BLaER1 treated with 17β-estradiol and CSF1 and Interleukin-3, amounts not matched to agents 10 nM and 100 nM (cell line): ENCODE data around the gene TMEM109.

ENCODE experiments used
- H3K27ac ChIP-seq, 11 experiments: shearing (Covaris generic); formaldehyde crosslinking; 2 replicates each; pipeline ENCODE4 v1.8.1; 2022
- H3K27me3 ChIP-seq, 11 experiments: shearing (Covaris generic); formaldehyde crosslinking; 2 replicates each; pipeline ENCODE4 v1.8.1; 2022
- H3K36me3 ChIP-seq, 11 experiments: shearing (Covaris generic); formaldehyde crosslinking; 2 replicates each; pipeline ENCODE4 v1.8.1; 2022
- H3K4me1 ChIP-seq, 10 experiments: shearing (Covaris generic); formaldehyde crosslinking; 2 replicates each; pipeline ENCODE4 v1.8.1; 2022
- H3K4me2 ChIP-seq, 11 experiments: shearing (Covaris generic); formaldehyde crosslinking; 2 replicates each; pipeline ENCODE4 v1.8.1; 2022
- H3K4me3 ChIP-seq, 10 experiments: shearing (Covaris generic); formaldehyde crosslinking; 2 replicates each; pipeline ENCODE4 v1.8.1; 2022
- H3K9ac ChIP-seq, 11 experiments: shearing (Covaris generic); formaldehyde crosslinking; 2 replicates each; pipeline ENCODE4 v1.8.1; 2022
- H3K9me3 ChIP-seq, 11 experiments: shearing (Covaris generic); formaldehyde crosslinking; replicated peaks in 1 of 11; 2 replicates each; pipeline ENCODE4 v1.8.1; 2022
- H4K20me1 ChIP-seq, 11 experiments: shearing (Covaris generic); formaldehyde crosslinking; 2 replicates each; pipeline ENCODE4 v1.8.1; 2022
- Cebpa-rat ChIP-seq, 11 experiments: shearing (Covaris generic); IDR thresholded peaks; 2 replicates each; pipeline ENCODE4 v1.8.1; 2022

The TMEM109 gene

GRCh38 chr11:60942219-60942618 lies 28.3 kb downstream of the TMEM109 start:
- H3K27me3 ChIP-seq: no peaks in the 10 kb centered on the region
- no peak overlapping the region for H3K4me3 ChIP-seq
- peaks cover 8 to 100% (median 41%) of the 10 kb centered on the region in 11 experiments; a peak in 21 of 22 replicates for H3K36me3 ChIP-seq
- H3K4me2 ChIP-seq: peak overlapping the region in 3 of 11 experiments; percentile 10 to 19 (median 15); a peak in 2 of 22 replicates
- no peak overlapping the region for H3K9ac ChIP-seq
- no peak overlapping the region for H3K27ac ChIP-seq
- no peaks in the 10 kb centered on the region for H3K9me3 ChIP-seq
- TF ChIP-seq Cebpa-rat (IDR thresholded peaks at IDR 0.05): no peak
- peaks cover 0 to 100% (median 0%) of the 10 kb centered on the region in 11 experiments; a peak in 10 of 22 replicates for H4K20me1 ChIP-seq
- H3K4me1 ChIP-seq: peaks cover 0 to 53% (median 9%) of the 10 kb centered on the region in 10 experiments; a peak in 15 of 20 replicates

GRCh38 chr11:60942970-60943565 lies 29.1 kb downstream of the TMEM109 start:
- Histone ChIP-seq H3K4me1 (peaks cover 0 to 61% (median 9%) of the 10 kb centered on the region in 10 experiments; a peak in 15 of 20 replicates), H3K27ac (no peak overlapping the region), H3K4me3 (no peak overlapping the region), H3K9me3 (no peaks in the 10 kb centered on the region), H3K36me3 (peaks cover 8 to 100% (median 41%) of the 10 kb centered on the region in 11 experiments; a peak in 21 of 22 replicates), H3K4me2 (peak overlapping the region in 3 of 11 experiments; percentile 5 to 95 (median 68); a peak in 2 of 22 replicates), H4K20me1 (peaks cover 0 to 100% (median 0%) of the 10 kb centered on the region in 11 experiments; a peak in 10 of 22 replicates), H3K9ac (no peak overlapping the region), H3K27me3 (no peaks in the 10 kb centered on the region)
- no peak for TF ChIP-seq Cebpa-rat (IDR thresholded peaks at IDR 0.05)

- Histone ChIP-seq H3K9ac (no peak overlapping the region), H4K20me1 (peaks cover 0 to 100% (median 0%) of the 10 kb centered on the region in 11 experiments; a peak in 10 of 22 replicates), H3K4me2 (peak overlapping the region in 2 of 11 experiments; percentile 68 to 95; a peak in 4 of 22 replicates), H3K4me1 (peaks cover 3 to 77% (median 17%) of the 10 kb centered on the region in 10 experiments), H3K36me3 (peaks cover 8 to 94% (median 35%) of the 10 kb centered on the region in 11 experiments; a peak in 21 of 22 replicates), H3K27ac (no peak overlapping the region), H3K4me3 (no peak overlapping the region), H3K27me3 (no peaks in the 10 kb centered on the region), H3K9me3 (no peaks in the 10 kb centered on the region)
- TF ChIP-seq Cebpa-rat (IDR thresholded peaks at IDR 0.05): no peak
Measured at GRCh38 chr11:60944490-60945294, 30.7 kb downstream of the TMEM109 start.

- Histone ChIP-seq H3K9me3 (no peaks in the 10 kb centered on the region), H4K20me1 (peaks cover 0 to 100% (median 0%) of the 10 kb centered on the region in 11 experiments; a peak in 10 of 22 replicates), H3K4me1 (peaks cover 9 to 80% (median 23%) of the 10 kb centered on the region in 10 experiments), H3K4me2 (peak overlapping the region in 2 of 11 experiments; percentile 68 to 95; a peak in 4 of 22 replicates), H3K36me3 (peaks cover 8 to 93% (median 33%) of the 10 kb centered on the region in 11 experiments; a peak in 21 of 22 replicates), H3K9ac (no peak overlapping the region), H3K27me3 (no peaks in the 10 kb centered on the region), H3K4me3 (no peak overlapping the region), H3K27ac (no peak overlapping the region)
- TF ChIP-seq Cebpa-rat (IDR thresholded peaks at IDR 0.05): no peak
Measured at GRCh38 chr11:60945295-60945667, 31.3 kb downstream of the TMEM109 start.

- Histone ChIP-seq H3K9me3 (no peaks in the 10 kb centered on the region), H4K20me1 (peaks cover 0 to 95% (median 0%) of the 10 kb centered on the region in 11 experiments; a peak in 10 of 22 replicates), H3K4me1 (peaks cover 24 to 78% (median 35%) of the 10 kb centered on the region in 10 experiments), H3K36me3 (peaks cover under 1 to 78% (median 23%) of the 10 kb centered on the region in 11 experiments; a peak in 18 of 22 replicates), H3K27me3 (no peaks in the 10 kb centered on the region), H3K27ac (no peak overlapping the region), H3K9ac (peak overlapping the region in 1 of 11 experiments; percentile 17; a peak in 1 of 22 replicates), H3K4me3 (no peak overlapping the region), H3K4me2 (peak overlapping the region in 3 of 11 experiments; percentile 26 to 95 (median 68); a peak in 6 of 22 replicates)
- TF ChIP-seq Cebpa-rat (IDR thresholded peaks at IDR 0.05): no peak
Measured at GRCh38 chr11:60946601-60947264, 32.8 kb downstream of the TMEM109 start.

- Histone ChIP-seq H3K36me3 (peaks cover 0 to 69% (median 14%) of the 10 kb centered on the region in 11 experiments; a peak in 14 of 22 replicates), H3K4me3 (peak overlapping the region in 2 of 10 experiments; percentile 97 to 99; a peak in 3 of 20 replicates), H4K20me1 (peaks cover 0 to 85% (median 0%) of the 10 kb centered on the region in 11 experiments; a peak in 9 of 22 replicates), H3K9me3 (no peaks in the 10 kb centered on the region), H3K27me3 (no peaks in the 10 kb centered on the region), H3K4me1 (peaks cover 32 to 72% (median 38%) of the 10 kb centered on the region in 10 experiments), H3K9ac (peak overlapping the region in 2 of 11 experiments; percentile 17 to 56; a peak in 3 of 22 replicates), H3K4me2 (peak overlapping the region in 3 of 11 experiments; percentile 95 to 100 (median 100); a peak in 6 of 22 replicates), H3K27ac (no peak overlapping the region)
- no peak for TF ChIP-seq Cebpa-rat (IDR thresholded peaks at IDR 0.05)
Measured at GRCh38 chr11:60947700-60948099, 33.7 kb downstream of the TMEM109 start.

GRCh38 chr11:60948250-60948649 lies 34.3 kb downstream of the TMEM109 start:
- Histone ChIP-seq H3K9ac (peak overlapping the region in 2 of 11 experiments; percentile 72 to 97; a peak in 4 of 22 replicates), H3K4me2 (peak overlapping the region in 4 of 11 experiments; percentile 51 to 100 (median 98); a peak in 6 of 22 replicates), H3K36me3 (peaks cover 0 to 63% (median 14%) of the 10 kb centered on the region in 11 experiments; a peak in 14 of 22 replicates), H3K27me3 (no peaks in the 10 kb centered on the region), H3K4me3 (peak overlapping the region in 3 of 10 experiments; percentile 81 to 99 (median 97); a peak in 5 of 20 replicates), H3K27ac (no peak overlapping the region), H3K4me1 (peaks cover 38 to 74% (median 44%) of the 10 kb centered on the region in 10 experiments), H4K20me1 (peaks cover 0 to 80% (median 0%) of the 10 kb centered on the region in 11 experiments; a peak in 9 of 22 replicates), H3K9me3 (no peaks in the 10 kb centered on the region)
- no peak for TF ChIP-seq Cebpa-rat (IDR thresholded peaks at IDR 0.05)

GRCh38 chr11:60950024-60950423 lies 36.1 kb downstream of the TMEM109 start:
- H3K9me3 ChIP-seq: no peaks in the 10 kb centered on the region
- peak overlapping the region; percentile 85 to 100 (median 94) for H3K4me2 ChIP-seq
- peak overlapping the region in 5 of 10 experiments; percentile 60 to 99 (median 81); a peak in 10 of 20 replicates for H3K4me3 ChIP-seq
- peaks cover 46 to 85% (median 58%) of the 10 kb centered on the region in 10 experiments for H3K4me1 ChIP-seq
- peak overlapping the region in 3 of 11 experiments; percentile 84 to 95 (median 92); a peak in 4 of 22 replicates for H3K27ac ChIP-seq
- H3K9ac ChIP-seq: peak overlapping the region in 4 of 11 experiments; percentile 84 to 97 (median 94); a peak in 8 of 22 replicates
- no peaks in the 10 kb centered on the region for H3K27me3 ChIP-seq
- no peak for TF ChIP-seq Cebpa-rat (IDR thresholded peaks at IDR 0.05)
- H4K20me1 ChIP-seq: peaks cover 0 to 62% (median 0%) of the 10 kb centered on the region in 11 experiments; a peak in 9 of 22 replicates
- peaks cover 0 to 46% (median 14%) of the 10 kb centered on the region in 11 experiments; a peak in 12 of 22 replicates for H3K36me3 ChIP-seq
